ENCODE results near the gene U2AF1L4.

U2AF1L4 gene

GRCh38 chr19:35757231-35757748 lies 12.1 kb upstream of the U2AF1L4 start:
- peak; percentile 61 for DNase-seq (ENCODE audit: low spot score)
- peak overlapping the region; percentile 89 for H3K4me3 ChIP-seq (ENCODE audit: severe bottlenecking)
- peak overlapping the region; percentile 71 for H3K27ac ChIP-seq (ENCODE audit: poor library complexity, severe bottlenecking)
- ATAC-seq (ENCODE audit: low read depth) = peak; percentile 15
- peaks cover 34% of the 10 kb centered on the region for H3K36me3 ChIP-seq (ENCODE audit: low read depth)
- H3K4me1 ChIP-seq (ENCODE audit: insufficient read depth, poor library complexity, severe bottlenecking) = no peaks in the 10 kb centered on the region
- H3K27me3 ChIP-seq (ENCODE audit: insufficient read depth, poor library complexity, severe bottlenecking) = no peaks in the 10 kb centered on the region
- TF ChIP-seq, protein P1, sequence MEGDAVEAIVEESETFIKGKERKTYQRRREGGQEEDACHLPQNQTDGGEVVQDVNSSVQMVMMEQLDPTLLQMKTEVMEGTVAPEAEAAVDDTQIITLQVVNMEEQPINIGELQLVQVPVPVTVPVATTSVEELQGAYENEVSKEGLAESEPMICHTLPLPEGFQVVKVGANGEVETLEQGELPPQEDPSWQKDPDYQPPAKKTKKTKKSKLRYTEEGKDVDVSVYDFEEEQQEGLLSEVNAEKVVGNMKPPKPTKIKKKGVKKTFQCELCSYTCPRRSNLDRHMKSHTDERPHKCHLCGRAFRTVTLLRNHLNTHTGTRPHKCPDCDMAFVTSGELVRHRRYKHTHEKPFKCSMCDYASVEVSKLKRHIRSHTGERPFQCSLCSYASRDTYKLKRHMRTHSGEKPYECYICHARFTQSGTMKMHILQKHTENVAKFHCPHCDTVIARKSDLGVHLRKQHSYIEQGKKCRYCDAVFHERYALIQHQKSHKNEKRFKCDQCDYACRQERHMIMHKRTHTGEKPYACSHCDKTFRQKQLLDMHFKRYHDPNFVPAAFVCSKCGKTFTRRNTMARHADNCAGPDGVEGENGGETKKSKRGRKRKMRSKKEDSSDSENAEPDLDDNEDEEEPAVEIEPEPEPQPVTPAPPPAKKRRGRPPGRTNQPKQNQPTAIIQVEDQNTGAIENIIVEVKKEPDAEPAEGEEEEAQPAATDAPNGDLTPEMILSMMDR (IDR thresholded peaks at IDR 0.05; ENCODE audit: poor library complexity, severe bottlenecking) = no peak
- H3K9me3 ChIP-seq (ENCODE audit: severe bottlenecking) = no peaks in the 10 kb centered on the region

- Histone ChIP-seq H3K27me3 (ENCODE audit: insufficient read depth, poor library complexity, severe bottlenecking) (no peaks in the 10 kb centered on the region), H3K4me3 (ENCODE audit: severe bottlenecking) (peak within 1 kb of the TSS; percentile 89), H3K27ac (ENCODE audit: poor library complexity, severe bottlenecking) (peak within 1 kb of the TSS; percentile 71), H3K4me1 (ENCODE audit: insufficient read depth, poor library complexity, severe bottlenecking) (no peaks in the 10 kb centered on the region), H3K9me3 (ENCODE audit: severe bottlenecking) (no peaks in the 10 kb centered on the region), H3K36me3 (ENCODE audit: low read depth) (peaks cover 28% of the 10 kb centered on the region)
- peak; percentile 45 for DNase-seq (ENCODE audit: low spot score)
- TF ChIP-seq, protein P1 (IDR thresholded peaks at IDR 0.05; ENCODE audit: poor library complexity, severe bottlenecking) = no peak
- ATAC-seq (ENCODE audit: low read depth) = no peak
These were observed 11.4 kb upstream of the U2AF1L4 start, which contains the start of gene HSPB6 for GRCh38 chr19:35756377-35757230. TSS of gene HSPB6 (minus strand) at chr19:35757029. CDS start at chr19:35757008, 21 bp downstream.

DNA sequence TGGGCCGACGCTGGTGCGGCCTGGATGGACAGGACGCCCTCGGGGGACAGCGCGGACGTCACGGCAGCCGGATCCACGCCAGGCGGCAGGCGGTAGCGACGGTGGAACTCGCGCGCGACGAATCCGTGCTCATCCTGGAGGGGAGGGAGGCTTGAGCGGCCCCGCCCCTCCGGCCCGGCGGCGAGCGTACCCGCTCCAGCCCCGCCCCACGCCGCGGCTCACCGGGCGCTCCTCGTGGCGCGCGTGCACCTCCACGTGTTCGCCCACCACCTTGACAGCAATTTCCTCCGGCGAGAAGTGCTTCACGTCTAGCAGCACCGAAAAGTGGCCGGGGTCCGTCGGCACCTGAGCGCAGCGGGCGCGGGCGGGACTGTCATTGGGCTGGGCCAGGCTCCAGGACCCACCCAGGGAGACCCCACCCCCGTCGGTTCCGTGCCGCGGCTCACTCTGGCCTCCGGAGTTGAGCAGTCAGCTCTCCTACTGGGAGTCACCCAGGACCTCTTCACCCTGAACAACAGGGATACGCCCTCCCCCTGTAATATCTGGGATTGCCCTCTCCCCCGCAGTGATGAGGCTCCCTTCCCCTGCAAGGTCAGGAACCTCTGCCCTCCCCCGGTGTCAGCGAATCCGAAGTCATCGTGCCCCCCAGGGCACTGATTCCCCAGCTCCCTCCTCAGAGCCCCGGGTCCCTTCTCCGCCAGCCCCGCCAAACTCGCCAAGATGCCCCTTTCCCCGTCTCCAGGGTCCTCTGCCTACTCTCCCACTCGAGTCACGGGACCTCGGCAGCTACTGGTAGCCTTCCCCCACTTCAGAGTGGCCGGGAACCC lies 10.5 kb upstream of the U2AF1L4 start:
- H3K27ac ChIP-seq (ENCODE audit: poor library complexity, severe bottlenecking) = no peak overlapping the region
- no peaks in the 10 kb centered on the region for H3K4me1 ChIP-seq (ENCODE audit: insufficient read depth, poor library complexity, severe bottlenecking)
- no peaks in the 10 kb centered on the region for H3K27me3 ChIP-seq (ENCODE audit: insufficient read depth, poor library complexity, severe bottlenecking)
- TF ChIP-seq, protein P1 (IDR thresholded peaks at IDR 0.05; ENCODE audit: poor library complexity, severe bottlenecking) = no peak
- peaks cover 19% of the 10 kb centered on the region for H3K36me3 ChIP-seq (ENCODE audit: low read depth)
- H3K4me3 ChIP-seq (ENCODE audit: severe bottlenecking) = no peak overlapping the region
- no peaks in the 10 kb centered on the region for H3K9me3 ChIP-seq (ENCODE audit: severe bottlenecking)
- ATAC-seq (ENCODE audit: low read depth) (no peak), DNase-seq (ENCODE audit: low spot score) (peak; percentile 61)

DNA sequence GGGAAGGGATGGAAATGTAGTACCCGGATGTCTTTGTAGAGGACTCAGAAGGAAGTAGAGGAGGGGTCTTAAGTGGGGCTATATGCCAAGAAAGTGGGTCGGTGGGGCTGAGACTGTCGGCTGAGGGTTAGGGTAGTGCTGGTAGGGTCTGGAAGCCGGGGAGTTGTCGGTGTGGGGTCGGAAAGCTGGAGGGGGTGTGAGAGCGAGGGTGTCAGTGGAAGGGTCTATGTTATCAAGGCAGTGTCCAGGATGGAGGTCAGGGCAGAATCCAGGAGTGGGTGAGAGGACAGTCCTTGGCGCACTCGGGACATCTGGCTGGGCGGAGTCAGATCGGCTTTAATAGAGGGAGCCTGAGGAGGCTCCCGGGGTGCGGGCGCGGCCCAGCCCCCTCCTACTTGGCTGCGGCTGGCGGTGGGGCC lies 9.9 kb upstream of the U2AF1L4 start:
- Histone ChIP-seq H3K27ac (ENCODE audit: poor library complexity, severe bottlenecking) (no peak overlapping the region), H3K4me1 (ENCODE audit: insufficient read depth, poor library complexity, severe bottlenecking) (no peaks in the 10 kb centered on the region), H3K36me3 (ENCODE audit: low read depth) (peaks cover 13% of the 10 kb centered on the region), H3K9me3 (ENCODE audit: severe bottlenecking) (no peaks in the 10 kb centered on the region), H3K27me3 (ENCODE audit: insufficient read depth, poor library complexity, severe bottlenecking) (no peaks in the 10 kb centered on the region), H3K4me3 (ENCODE audit: severe bottlenecking) (no peak overlapping the region)
- DNase-seq (ENCODE audit: low spot score) (peak; percentile 42), ATAC-seq (ENCODE audit: low read depth) (no peak)
- TF ChIP-seq, protein P1 (IDR thresholded peaks at IDR 0.05; ENCODE audit: poor library complexity, severe bottlenecking) = no peak
